ENCODE measurements around the gene MDGA2. TPM values are rescaled to one million over a fixed set of nuclear protein-coding genes. Genes with fewer than 3 reads are reported as not detected.

Gene MDGA2
- total RNA-seq, 1 donor from 2014 or later: not detected

DNA sequence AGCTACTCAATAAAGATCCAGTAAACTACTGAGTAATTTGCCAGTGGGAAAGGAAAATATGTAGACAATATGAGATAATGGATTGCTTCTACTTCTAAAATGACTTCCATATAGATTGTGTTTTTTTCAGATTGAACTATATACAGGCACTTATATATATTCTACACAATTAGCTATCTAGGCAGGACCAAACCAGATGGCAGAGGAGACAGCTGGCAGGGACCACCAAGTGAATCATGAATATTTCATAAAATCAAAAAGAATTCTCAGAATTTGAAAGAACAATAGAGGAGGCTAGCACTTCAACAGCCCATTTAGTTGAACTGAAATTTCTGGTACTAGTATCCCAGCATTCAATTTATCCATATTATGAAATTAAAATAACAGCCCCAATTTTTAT is 685.8 kb downstream of the MDGA2 start:
- H3K9me3 ChIP-seq: no peaks in the 10 kb centered on the region
- no peak for TF ChIP-seq CTCF (IDR thresholded peaks at IDR 0.05)
- no peak overlapping the region for H3K27ac ChIP-seq
- H3K4me1 ChIP-seq: no peaks in the 10 kb centered on the region
- H3K36me3 ChIP-seq: no peaks in the 10 kb centered on the region
- no peak overlapping the region for H3K4me3 ChIP-seq
- no peak for ATAC-seq
- H3K27me3 ChIP-seq: no peaks in the 10 kb centered on the region
- DNase-seq: no peak
- intact Hi-C loops (cut with DNase I): no loop called here

DNA sequence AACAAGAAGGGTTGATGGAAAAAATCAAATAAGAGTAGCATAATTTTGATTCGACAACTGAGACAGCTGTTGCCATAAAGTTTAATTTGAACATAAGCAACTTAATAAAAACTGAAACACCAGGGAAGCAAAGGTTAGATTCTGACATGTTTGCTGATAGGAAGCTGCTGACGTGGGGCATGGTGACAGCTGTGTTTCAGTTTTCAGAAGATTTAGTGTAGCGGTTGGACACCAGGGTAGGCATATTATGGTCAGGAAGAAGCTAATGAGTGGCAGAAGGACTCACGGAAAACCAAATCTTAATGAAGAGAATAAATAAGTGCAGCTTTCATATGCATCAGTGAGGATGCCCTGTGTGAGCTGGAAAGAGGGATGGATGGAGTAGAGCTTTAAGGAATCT is 687.1 kb downstream of the MDGA2 start:
- no peak overlapping the region for H3K27ac ChIP-seq
- no peaks in the 10 kb centered on the region for H3K4me1 ChIP-seq
- H3K27me3 ChIP-seq: no peaks in the 10 kb centered on the region
- DNase-seq (no peak), ATAC-seq (no peak)
- no peaks in the 10 kb centered on the region for H3K36me3 ChIP-seq
- H3K9me3 ChIP-seq: no peaks in the 10 kb centered on the region
- no peak overlapping the region for H3K4me3 ChIP-seq
- intact Hi-C loops (cut with DNase I): no loop called here
- TF ChIP-seq CTCF (IDR thresholded peaks at IDR 0.05): no peak

- TF ChIP-seq CTCF (IDR thresholded peaks at IDR 0.05): no peak
- intact Hi-C loops (cut with DNase I): no loop called here
- no peak overlapping the region for H3K27ac ChIP-seq
- no peaks in the 10 kb centered on the region for H3K4me1 ChIP-seq
- no peaks in the 10 kb centered on the region for H3K36me3 ChIP-seq
- no peaks in the 10 kb centered on the region for H3K9me3 ChIP-seq
- no peaks in the 10 kb centered on the region for H3K27me3 ChIP-seq
- ATAC-seq: peak; percentile 32
- no peak overlapping the region for H3K4me3 ChIP-seq
- no peak for DNase-seq
Observed at GRCh38 chr14:46985529-46986380, 689.6 kb downstream of the MDGA2 start.

DNA sequence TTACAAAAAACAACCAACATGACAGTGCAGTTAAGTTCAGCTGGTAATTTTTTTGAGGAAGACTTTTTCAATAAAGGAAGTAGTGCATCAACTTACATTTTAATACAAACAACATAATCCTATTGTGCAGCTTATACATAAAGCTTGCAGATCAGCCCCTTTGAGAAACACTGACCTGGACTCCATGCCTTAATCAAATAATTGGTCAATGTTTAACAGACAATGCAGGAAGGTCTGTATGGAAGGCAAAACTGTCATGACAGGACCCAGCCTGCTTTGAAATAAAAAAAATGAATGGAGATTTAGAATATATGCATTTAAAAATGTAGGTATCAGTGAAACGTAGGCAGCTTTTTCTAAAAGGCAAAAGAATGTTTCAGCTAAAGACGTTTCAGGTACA is 702.1 kb downstream of the MDGA2 start:
- TF ChIP-seq CTCF (IDR thresholded peaks at IDR 0.05): no peak
- H3K4me1 ChIP-seq: no peaks in the 10 kb centered on the region
- H3K27ac ChIP-seq: no peak overlapping the region
- no peaks in the 10 kb centered on the region for H3K9me3 ChIP-seq
- no peaks in the 10 kb centered on the region for H3K36me3 ChIP-seq
- ATAC-seq (no peak), DNase-seq (no peak)
- intact Hi-C loops (cut with DNase I): no loop called here
- H3K27me3 ChIP-seq: no peaks in the 10 kb centered on the region
- H3K4me3 ChIP-seq: no peak overlapping the region

DNA sequence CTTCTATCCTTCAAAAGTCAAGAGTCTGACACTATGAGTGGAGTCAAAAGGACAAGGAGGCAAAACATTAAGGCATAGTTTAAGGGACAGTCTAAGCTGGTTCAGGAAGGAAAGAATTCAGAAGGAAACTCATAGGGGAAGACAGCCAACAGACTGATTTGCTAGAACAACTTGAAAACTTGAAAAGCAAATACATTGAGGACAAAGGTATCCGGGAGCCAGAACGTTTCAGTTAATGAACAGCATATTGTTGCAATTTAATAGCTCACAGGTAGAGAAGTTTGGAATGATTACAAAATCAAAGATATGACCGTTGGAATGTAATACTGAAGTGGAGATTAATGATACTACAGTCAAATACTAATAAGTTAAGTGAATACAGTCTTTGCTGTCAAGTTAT is 711.0 kb downstream of the MDGA2 start:
- ATAC-seq: peak; percentile 93
- Histone ChIP-seq H3K4me3 (no peak overlapping the region), H3K4me1 (no peaks in the 10 kb centered on the region), H3K36me3 (no peaks in the 10 kb centered on the region), H3K9me3 (no peaks in the 10 kb centered on the region), H3K27ac (no peak overlapping the region), H3K27me3 (no peaks in the 10 kb centered on the region)
- no peak for DNase-seq
- intact Hi-C loops (cut with DNase I): no loop called here
- no peak for TF ChIP-seq CTCF (IDR thresholded peaks at IDR 0.05)

All from upper lobe of right lung (tissue), 1 donor.